Left lung (tissue), 10 donors: ENCODE measurements around the gene DGUOK. TPM values are rescaled to one million over a fixed set of nuclear protein-coding genes. Genes with fewer than 3 reads are reported as not detected.

Experiments used
- ATAC-seq: fragments of 200-7000 bp; cut with Tn5 transposase; one replicate; pipeline ENCODE4 v1.9.1; 2020; ENCODE audit warnings: moderate library complexity
- DNase-seq, 4 donors: peaks; one replicate each; pipeline ENCODE4 v3.0.0-alpha.2; 2013 to 2020
- H3K27ac ChIP-seq, 2 donors: fragments of 200-600 bp; sonication (generic) in 1 of 2; one replicate each; pipeline versions ENCODE4 v1.5.0 to v1.8.0; 2020 to 2021
- H3K27me3 ChIP-seq, 2 donors: fragments of 200-600 bp; sonication (generic) in 1 of 2; one replicate each; pipeline versions ENCODE4 v1.5.0 to v1.8.0; 2020 to 2021
- H3K36me3 ChIP-seq, 2 donors: fragments of 200-600 bp; sonication (generic) in 1 of 2; one replicate each; pipeline versions ENCODE4 v1.5.0 to v1.8.0; 2020 to 2021
- H3K4me1 ChIP-seq, 2 donors: fragments of 200-600 bp; one replicate each; pipeline ENCODE4 v1.8.0; 2021
- H3K4me3 ChIP-seq, 2 donors: fragments of 200-600 bp; sonication (generic) in 1 of 2; one replicate each; pipeline versions ENCODE4 v1.5.0 to v1.8.0; 2020 to 2021; ENCODE audit warnings: mild to moderate bottlenecking in 1 of 2
- H3K9me3 ChIP-seq, 2 donors: fragments of 200-600 bp; sonication (generic) in 1 of 2; one replicate each; pipeline versions ENCODE4 v1.5.0 to v1.8.0; 2020 to 2021
- intact Hi-C, 2 donors: fragments of 100-400 bp; cut with DNase I; formaldehyde crosslinking; loops; one replicate each; pipeline versions ENCODE4 v1.11.2 to v1.14.2; 2022
- polyA plus RNA-seq, 6 donors: library from polyadenylated mRNA; unstranded; fragments of 120-200 nt; gene quantifications; one replicate each; pipeline ENCODE4 v1.2.1, GENCODE V29; 2013; ENCODE audit not compliant: insufficient read length in 6 of 6
- total RNA-seq, 2 donors: library from RNA; stranded (reverse); fragmentation: NEBNext Ultra II Directional; extraction: Animal tissue kit (Norgen Biotek cat#: 25700); gene quantifications; one replicate each; pipeline ENCODE4 v1.2.1, GENCODE V29; 2021
- TF ChIP-seq, protein P1 (sequence below), 2 donors: fragments of 200-600 bp; sonication (generic) in 1 of 2; IDR thresholded peaks; one replicate each; pipeline versions ENCODE4 v1.5.0 to v1.8.0; 2021; ENCODE audit warnings: antibody characterized with exemption in 2 of 2
- donor health status: DM: no; HTN: yes; CAD: no.
- donor health status: DM: no; HTN: no; CAD: no.

DGUOK gene
- total and polyA plus RNA-seq, 8 donors = 32.1 to 64.5 (median 60.3) TPM

DNA sequence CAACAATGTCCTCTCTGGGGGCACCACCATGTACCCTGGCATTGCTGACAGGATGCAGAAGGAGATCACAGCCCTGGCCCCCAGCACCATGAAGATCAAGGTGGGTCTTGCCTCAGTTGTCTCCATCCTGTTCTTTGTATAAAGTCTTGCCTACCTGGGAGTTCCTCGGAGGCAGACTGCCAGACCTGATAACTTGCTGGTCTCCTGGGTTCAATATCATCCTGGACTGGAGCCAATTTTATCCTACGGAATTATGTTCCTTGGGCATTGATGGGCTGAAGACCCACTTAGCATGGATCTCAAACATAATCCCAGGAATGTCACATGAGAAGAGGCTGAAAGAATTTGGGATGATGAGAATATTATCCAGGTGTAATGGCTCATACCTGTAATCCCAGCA lies 10.0 kb upstream of the DGUOK start:
- Histone ChIP-seq H3K36me3 (no peaks in the 10 kb centered on the region), H3K9me3 (no peaks in the 10 kb centered on the region), H3K4me1 (no peaks in the 10 kb centered on the region), H3K27ac (no peak overlapping the region), H3K27me3 (peaks cover 0 to 9% of the 10 kb centered on the region in 2 donors), H3K4me3 (no peak overlapping the region)
- intact Hi-C loops = no loop called here
- no peak for DNase-seq
- TF ChIP-seq, protein P1, sequence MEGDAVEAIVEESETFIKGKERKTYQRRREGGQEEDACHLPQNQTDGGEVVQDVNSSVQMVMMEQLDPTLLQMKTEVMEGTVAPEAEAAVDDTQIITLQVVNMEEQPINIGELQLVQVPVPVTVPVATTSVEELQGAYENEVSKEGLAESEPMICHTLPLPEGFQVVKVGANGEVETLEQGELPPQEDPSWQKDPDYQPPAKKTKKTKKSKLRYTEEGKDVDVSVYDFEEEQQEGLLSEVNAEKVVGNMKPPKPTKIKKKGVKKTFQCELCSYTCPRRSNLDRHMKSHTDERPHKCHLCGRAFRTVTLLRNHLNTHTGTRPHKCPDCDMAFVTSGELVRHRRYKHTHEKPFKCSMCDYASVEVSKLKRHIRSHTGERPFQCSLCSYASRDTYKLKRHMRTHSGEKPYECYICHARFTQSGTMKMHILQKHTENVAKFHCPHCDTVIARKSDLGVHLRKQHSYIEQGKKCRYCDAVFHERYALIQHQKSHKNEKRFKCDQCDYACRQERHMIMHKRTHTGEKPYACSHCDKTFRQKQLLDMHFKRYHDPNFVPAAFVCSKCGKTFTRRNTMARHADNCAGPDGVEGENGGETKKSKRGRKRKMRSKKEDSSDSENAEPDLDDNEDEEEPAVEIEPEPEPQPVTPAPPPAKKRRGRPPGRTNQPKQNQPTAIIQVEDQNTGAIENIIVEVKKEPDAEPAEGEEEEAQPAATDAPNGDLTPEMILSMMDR (IDR thresholded peaks at IDR 0.05) = no peak
- ATAC-seq = no peak

DNA sequence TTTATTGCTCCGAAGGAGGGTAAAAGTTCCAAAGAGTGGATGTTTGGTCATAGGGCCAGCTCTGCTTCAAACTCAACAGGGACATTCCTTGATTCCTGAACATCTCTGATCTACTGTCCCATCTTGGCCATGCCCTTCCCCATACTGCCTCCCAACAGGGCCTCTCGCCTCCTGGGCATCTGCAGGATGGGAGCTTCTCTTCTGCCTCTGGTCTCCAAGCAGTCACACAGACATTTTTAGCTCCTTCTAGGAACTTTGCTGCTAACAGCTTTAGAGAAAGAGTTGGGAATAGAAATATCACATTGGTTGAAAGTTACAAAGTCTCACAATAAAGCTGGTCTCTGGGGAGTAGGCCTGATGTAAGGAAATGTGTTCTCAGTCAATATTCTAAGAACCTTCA lies 9.4 kb upstream of the DGUOK start:
- intact Hi-C loops = no loop called here
- DNase-seq (no peak), ATAC-seq (no peak)
- Histone ChIP-seq H3K4me1 (no peaks in the 10 kb centered on the region), H3K27me3 (peaks cover 0 to 9% of the 10 kb centered on the region in 2 donors), H3K36me3 (no peaks in the 10 kb centered on the region), H3K9me3 (no peaks in the 10 kb centered on the region), H3K4me3 (no peak overlapping the region), H3K27ac (no peak overlapping the region)
- TF ChIP-seq, protein P1 (IDR thresholded peaks at IDR 0.05) = no peak

DNA sequence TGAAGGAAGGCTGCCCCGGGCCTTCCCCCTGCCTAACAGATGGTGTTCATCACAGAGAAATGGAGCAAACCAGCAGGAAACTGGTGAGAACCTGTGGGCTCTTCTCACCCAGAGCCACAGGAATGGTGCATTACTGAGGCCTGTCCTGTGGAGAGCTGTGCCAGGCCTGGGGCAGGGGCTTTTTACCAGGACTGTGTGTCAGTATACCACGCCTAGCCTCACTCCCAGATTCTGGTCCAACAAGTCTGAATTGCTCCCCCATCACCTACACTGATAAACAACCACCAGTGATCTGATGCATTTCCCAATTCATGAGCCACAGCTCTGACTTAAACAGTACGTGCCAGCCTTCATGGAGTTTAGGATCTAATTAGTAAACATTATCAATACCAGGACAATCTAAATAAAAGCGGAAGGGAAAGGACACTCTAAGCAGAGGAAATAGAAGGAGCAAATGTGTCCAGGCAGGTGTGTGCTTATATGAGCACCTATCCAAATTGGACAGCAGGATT lies 8.9 kb upstream of the DGUOK start:
- no peaks in the 10 kb centered on the region for H3K9me3 ChIP-seq
- no peaks in the 10 kb centered on the region for H3K4me1 ChIP-seq
- no peak overlapping the region for H3K27ac ChIP-seq
- ATAC-seq (no peak), DNase-seq (no peak)
- no peaks in the 10 kb centered on the region for H3K36me3 ChIP-seq
- H3K4me3 ChIP-seq = no peak overlapping the region
- intact Hi-C loops = no loop called here
- peaks cover 0 to 9% of the 10 kb centered on the region in 2 donors for H3K27me3 ChIP-seq
- TF ChIP-seq, protein P1 (IDR thresholded peaks at IDR 0.05) = no peak

DNA sequence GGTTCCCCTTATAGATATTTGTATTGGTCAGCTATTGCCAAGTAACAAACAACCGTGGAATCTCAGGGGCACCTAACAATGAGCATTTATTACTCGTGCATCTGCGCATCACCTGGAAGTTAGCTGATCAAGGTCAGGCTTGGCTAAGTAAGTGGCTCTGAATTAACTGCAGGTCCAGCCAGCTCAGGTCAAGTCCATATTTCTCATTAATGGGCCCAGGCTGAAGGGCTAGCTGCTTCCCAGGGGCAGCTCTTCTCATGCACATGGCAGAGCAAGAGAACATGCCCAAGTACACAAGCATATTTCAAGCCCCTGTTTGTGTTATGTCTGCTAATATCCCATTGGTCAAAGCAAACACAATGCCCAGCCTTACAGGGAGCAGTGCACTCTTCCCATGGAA lies 7.8 kb upstream of the DGUOK start:
- Histone ChIP-seq H3K4me3 (no peak overlapping the region), H3K27ac (no peak overlapping the region), H3K9me3 (no peaks in the 10 kb centered on the region), H3K27me3 (peaks cover 0 to 9% of the 10 kb centered on the region in 2 donors), H3K36me3 (no peaks in the 10 kb centered on the region), H3K4me1 (no peaks in the 10 kb centered on the region)
- TF ChIP-seq, protein P1 (IDR thresholded peaks at IDR 0.05) = no peak
- DNase-seq = no peak
- no peak for ATAC-seq
- intact Hi-C loops = no loop called here

DNA sequence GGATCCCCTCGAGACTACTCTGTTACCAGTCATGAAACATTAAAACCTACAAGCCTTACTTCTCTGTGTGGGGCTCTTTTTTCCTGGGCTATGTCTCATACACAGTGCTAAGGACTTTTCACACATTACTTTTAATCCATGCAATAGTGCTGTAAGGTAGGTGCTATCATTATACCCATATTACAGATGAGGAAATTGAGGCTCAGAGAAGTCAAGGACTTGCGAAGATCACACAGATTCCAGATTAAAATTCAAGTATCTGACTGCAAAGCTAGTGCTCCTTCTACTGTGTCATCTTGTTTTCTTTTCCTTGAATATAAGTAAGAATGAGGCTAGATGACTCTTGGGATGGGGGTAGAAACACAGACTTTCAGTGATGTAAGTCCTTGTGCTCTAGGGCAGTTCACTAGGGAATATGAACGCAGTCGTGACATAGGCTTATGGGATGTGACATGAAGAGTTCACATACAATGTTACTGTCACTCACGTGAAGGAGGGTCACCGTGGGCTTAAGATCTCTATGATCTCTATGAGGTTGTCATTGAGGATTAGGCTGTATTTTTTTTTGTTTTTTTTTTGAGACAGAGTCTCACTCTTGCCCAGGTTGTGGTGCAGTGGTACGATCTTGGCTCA lies 7.0 kb upstream of the DGUOK start:
- Histone ChIP-seq H3K27me3 (peaks cover 0 to 9% of the 10 kb centered on the region in 2 donors), H3K4me3 (no peak overlapping the region), H3K4me1 (peaks cover 0 to 3% of the 10 kb centered on the region in 2 donors), H3K27ac (no peak overlapping the region), H3K9me3 (no peaks in the 10 kb centered on the region), H3K36me3 (no peaks in the 10 kb centered on the region)
- DNase-seq = no peak
- intact Hi-C loops = loop anchor here in 1 of 2 donors (10.0 kb wide), 1 partner anchor 65 kb away; the partner anchor contains the start of gene TET3
- ATAC-seq = no peak
- TF ChIP-seq, protein P1 (IDR thresholded peaks at IDR 0.05) = no peak
